OCI-LY1 (cell line): ENCODE results near the gene COX6B2.
"Not testable (repeated sequence)": the region's sequence is repeated elsewhere in the genome, so short reads cannot be mapped to it uniquely, and the experiment has no call there.

Experiments
- H2AFZ ChIP-seq: fragments of 200-600 bp; sonication (generic), shearing (Covaris generic); 2 replicates; pipeline ENCODE4 v1.6.0; 2014; ENCODE audit warnings: antibody characterized with exemption, mild to moderate bottlenecking, low read length
- H3F3A ChIP-seq: fragments of 200-600 bp; sonication (generic), shearing (Covaris generic); 2 replicates; pipeline ENCODE4 v1.6.0; 2014; ENCODE audit warnings: mild to moderate bottlenecking, antibody characterized with exemption, low read length, moderate library complexity; ENCODE audit not compliant: insufficient read depth
- H3K27ac ChIP-seq: fragments of 200-600 bp; sonication (generic); 2 replicates; pipeline ENCODE4 v1.5.1; 2014; ENCODE audit warnings: low read length, mixed run types, mild to moderate bottlenecking, low read depth; ENCODE audit not compliant: poor library complexity, severe bottlenecking
- H3K27me3 ChIP-seq: fragments of 200-600 bp; sonication (generic); 2 replicates; pipeline ENCODE4 v1.6.0; 2014; ENCODE audit warnings: antibody characterized with exemption, mild to moderate bottlenecking, low read length, moderate library complexity; ENCODE audit not compliant: insufficient read depth
- H3K36me3 ChIP-seq: fragments of 200-600 bp; sonication (generic); 2 replicates; pipeline ENCODE4 v1.6.1; 2014; ENCODE audit warnings: mild to moderate bottlenecking, antibody characterized with exemption, low read length, moderate library complexity, mixed read lengths; ENCODE audit not compliant: insufficient read depth
- H3K4me1 ChIP-seq: fragments of 200-600 bp; sonication (generic); 2 replicates; pipeline ENCODE4 v1.5.1; 2014; ENCODE audit warnings: mild to moderate bottlenecking, low read length, moderate library complexity; ENCODE audit not compliant: insufficient read depth, severe bottlenecking
- H3K4me2 ChIP-seq: fragments of 200-600 bp; sonication (generic), shearing (Covaris generic); 2 replicates; pipeline ENCODE4 v1.6.1; 2014; ENCODE audit warnings: low read length
- H3K4me3 ChIP-seq: fragments of 200-600 bp; sonication (generic); 2 replicates; pipeline ENCODE4 v1.5.1; 2014; ENCODE audit warnings: low read length, low read depth, mild to moderate bottlenecking, mixed read lengths; ENCODE audit not compliant: poor library complexity, severe bottlenecking
- H3K79me2 ChIP-seq: fragments of 200-600 bp; shearing (Covaris generic); 2 replicates; pipeline ENCODE4 v1.6.1; 2016; ENCODE audit warnings: mixed run types, low read length, mixed read lengths; ENCODE audit not compliant: insufficient read depth
- H3K9ac ChIP-seq: fragments of 200-600 bp; sonication (generic), shearing (Covaris generic); 2 replicates; pipeline ENCODE4 v1.6.1; 2014; ENCODE audit warnings: mild to moderate bottlenecking, low read length, mixed read lengths
- H3K9me2 ChIP-seq: fragments of 200-600 bp; sonication (generic), shearing (Covaris generic); 2 replicates; pipeline ENCODE4 v1.6.1; 2014; ENCODE audit warnings: low read depth, mild to moderate bottlenecking, low read length, mixed read lengths
- H3K9me3 ChIP-seq: fragments of 200-600 bp; shearing (Covaris generic); 2 replicates; pipeline ENCODE4 v1.6.1; 2014; ENCODE audit warnings: low read length, mixed read lengths
- H4K20me1 ChIP-seq: fragments of 200-600 bp; sonication (generic), shearing (Covaris generic); 2 replicates; pipeline ENCODE4 v1.6.0; 2016; ENCODE audit warnings: mild to moderate bottlenecking, low read length; ENCODE audit not compliant: insufficient read depth
- CTCF ChIP-seq: fragments of 200-600 bp; sonication (generic), shearing (Covaris generic); IDR thresholded peaks from 2 replicates; pipeline ENCODE4 v1.5.1; 2017; ENCODE audit warnings: mild to moderate bottlenecking, antibody characterized with exemption, low read length, moderate library complexity, mixed read lengths
- EZH2 ChIP-seq: fragments of 200-600 bp; sonication (generic), shearing (Covaris generic); IDR thresholded peaks from 2 replicates; pipeline ENCODE4 v1.8.0; 2017; ENCODE audit warnings: borderline replicate concordance, mixed run types, mild to moderate bottlenecking, antibody characterized with exemption, low read length, moderate library complexity, mixed read lengths

The COX6B2 gene

GRCh38 chr19:55336101-55336500, 18.4 kb downstream of the COX6B2 start:
- TF ChIP-seq EZH2: no peak
- no peak for TF ChIP-seq CTCF
- no peak overlapping the region for H3K27ac ChIP-seq
- no peak overlapping the region for H2AFZ ChIP-seq
- H3K4me1 ChIP-seq: peaks cover 19% of the 10 kb centered on the region
- H3K9me2 ChIP-seq: no peaks in the 10 kb centered on the region
- H3F3A ChIP-seq: no peaks in the 10 kb centered on the region
- H3K36me3 ChIP-seq: no peaks in the 10 kb centered on the region
- no peaks in the 10 kb centered on the region for H3K79me2 ChIP-seq
- no peaks in the 10 kb centered on the region for H3K9me3 ChIP-seq
- no peak overlapping the region for H3K9ac ChIP-seq
- no peaks in the 10 kb centered on the region for H4K20me1 ChIP-seq
- no peak overlapping the region for H3K4me3 ChIP-seq
- no peak overlapping the region for H3K4me2 ChIP-seq
- no peaks in the 10 kb centered on the region for H3K27me3 ChIP-seq

DNA sequence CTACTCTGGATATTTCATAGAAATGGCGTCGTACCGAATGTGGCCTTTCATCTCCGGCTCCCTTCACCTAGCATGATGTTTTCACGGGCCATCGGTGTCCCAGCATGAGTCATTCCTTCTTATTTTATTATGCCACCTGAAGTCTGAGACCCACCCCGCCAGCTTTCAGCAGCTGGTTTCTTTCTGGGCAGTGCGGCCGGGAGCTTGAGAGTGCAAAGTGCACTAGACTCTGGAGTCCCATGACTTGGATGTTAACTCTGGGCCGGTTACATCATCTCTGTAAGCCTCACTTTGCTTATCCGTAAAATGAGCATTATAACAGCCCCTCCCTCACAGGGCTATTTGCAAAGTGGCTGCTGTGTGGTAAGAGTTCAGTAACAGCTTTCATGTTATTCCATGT, 20.6 kb downstream of the COX6B2 start:
- Histone ChIP-seq H4K20me1 (no peaks in the 10 kb centered on the region), H3K9me2 (no peaks in the 10 kb centered on the region), H3K27ac (no peak overlapping the region), H3K79me2 (no peaks in the 10 kb centered on the region), H3K4me3 (no peak overlapping the region), H2AFZ (no peak overlapping the region), H3K4me2 (no peak overlapping the region), H3K36me3 (no peaks in the 10 kb centered on the region), H3F3A (no peaks in the 10 kb centered on the region), H3K27me3 (no peaks in the 10 kb centered on the region), H3K9ac (no peak overlapping the region), H3K4me1 (peaks cover 8% of the 10 kb centered on the region), H3K9me3 (no peaks in the 10 kb centered on the region)
- no peak for TF ChIP-seq CTCF
- no peak for TF ChIP-seq EZH2

GRCh38 chr19:55329791-55330190, 24.7 kb downstream of the COX6B2 start:
- H3K4me2 ChIP-seq, H3K27ac ChIP-seq: not testable (repeated sequence)

DNA sequence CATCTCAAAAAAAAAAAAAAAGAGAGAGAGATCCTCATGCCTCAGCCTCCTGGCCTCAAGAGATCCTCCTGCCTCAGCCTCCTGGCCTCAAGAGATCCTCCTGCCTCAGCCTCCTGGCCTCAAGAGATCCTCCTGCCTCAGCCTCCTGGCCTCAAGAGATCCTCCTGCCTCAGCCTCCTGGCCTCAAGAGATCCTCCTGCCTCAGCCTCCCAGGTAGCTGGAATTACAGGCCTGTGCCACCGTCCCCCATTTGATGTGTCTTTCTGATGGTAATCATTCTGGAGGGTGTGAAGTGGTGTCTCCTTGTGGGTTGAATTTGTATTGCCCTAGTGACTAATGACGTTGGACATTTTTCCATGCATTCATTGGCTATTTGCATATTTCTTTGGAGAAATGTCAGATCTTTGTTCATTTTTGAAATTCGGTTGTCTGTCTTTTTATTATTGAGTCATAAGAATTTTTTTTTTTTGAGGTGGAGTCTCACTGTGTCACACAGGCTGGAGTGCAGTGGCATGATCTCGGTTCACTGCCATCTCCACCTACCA, 25.7 kb downstream of the COX6B2 start:
- H3K4me2 ChIP-seq, H3K4me3 ChIP-seq, H4K20me1 ChIP-seq, H3K9me3 ChIP-seq, H3K9me2 ChIP-seq, H3K79me2 ChIP-seq, H3K36me3 ChIP-seq, H3K27ac ChIP-seq, H3K9ac ChIP-seq, H3K4me1 ChIP-seq, H3K27me3 ChIP-seq, H3F3A ChIP-seq, H2AFZ ChIP-seq: not testable (repeated sequence)

More at GRCh38 chr19:55329791-55330190, 24.7 kb downstream of the COX6B2 start:
- H3K27me3 ChIP-seq, H3K4me1 ChIP-seq, H3K36me3 ChIP-seq, H4K20me1 ChIP-seq, H3K9me2 ChIP-seq, H2AFZ ChIP-seq, H3F3A ChIP-seq, H3K9ac ChIP-seq, H3K9me3 ChIP-seq, H3K4me3 ChIP-seq, H3K79me2 ChIP-seq: not testable (repeated sequence)
